ENCODE measurements around the gene TTBK2. TPM values are rescaled to one million over a fixed set of nuclear protein-coding genes. Genes with fewer than 3 reads are reported as not detected.

Gene TTBK2
- total RNA-seq, 1 experiment from 2014 or later: 10.6 TPM

DNA sequence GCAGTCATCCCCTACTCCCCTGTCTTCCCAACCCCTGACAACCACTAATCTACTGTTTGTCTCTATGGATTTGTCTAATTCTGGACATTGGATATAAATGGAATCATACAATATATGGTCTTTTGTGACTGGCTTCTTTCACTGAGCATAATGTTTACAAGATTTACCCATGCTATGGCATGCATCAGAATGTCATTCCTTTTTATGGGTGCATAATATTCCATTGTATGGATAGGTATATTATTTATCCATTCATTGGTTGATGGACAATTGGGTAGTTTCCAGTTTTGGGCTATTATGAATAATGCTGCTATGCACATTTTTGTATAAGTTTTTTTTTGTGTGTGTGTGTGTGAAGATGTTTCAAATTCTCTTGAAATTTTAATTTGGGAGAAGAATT lies 16.6 kb upstream of the TTBK2 start:
- H3K4me1 Mint-ChIP-seq: no peaks in the 10 kb centered on the region
- H3K9me3 Mint-ChIP-seq: peaks cover 0 to 2% of the 10 kb centered on the region in 2 experiments; a peak in 1 of 5 replicates
- H3K36me3 Mint-ChIP-seq (ENCODE audit: insufficient read depth in 1 of 3, low read depth in 3 of 3): no peaks in the 10 kb centered on the region
- Histone ChIP-seq H3T11ph (ENCODE audit: low read length) (no peak overlapping the region), H3K27me3 (ENCODE audit: insufficient read depth, low read length) (no peaks in the 10 kb centered on the region), H3K4ac (ENCODE audit: low read depth, low read length) (no peak overlapping the region), H2BK12ac (ENCODE audit: insufficient read length, low read depth, low read length) (no peak overlapping the region), H2BK20ac (ENCODE audit: low read depth, low read length, poor library complexity, severe bottlenecking) (no peak overlapping the region), H3K9me3 (ENCODE audit: control insufficient read depth, low read depth, low read length) (no peaks in the 10 kb centered on the region), H3K79me1 (ENCODE audit: insufficient read depth, low read depth, low read length, poor library complexity, severe bottlenecking) (no peaks in the 10 kb centered on the region), H3K79me2 (ENCODE audit: insufficient read depth, low read length) (no peaks in the 10 kb centered on the region), H3K23ac (ENCODE audit: insufficient read length, low read depth, low read length) (no peak overlapping the region), H3K27ac (ENCODE audit: insufficient read length, low read depth, low read length) (no peak overlapping the region), H3K18ac (ENCODE audit: insufficient read length, low read depth, low read length) (no peak overlapping the region), H4K5ac (ENCODE audit: insufficient read length, low read depth, low read length) (no peak overlapping the region), H2AFZ (ENCODE audit: low read length) (no peak overlapping the region), H2BK5ac (ENCODE audit: insufficient read length, low read length) (no peak overlapping the region), H3K4me1 (ENCODE audit: insufficient read depth, low read length) (no peaks in the 10 kb centered on the region), H3K56ac (ENCODE audit: insufficient read length, low read depth, low read length) (no peak overlapping the region), H2AK5ac (ENCODE audit: insufficient read length, low read length) (no peak overlapping the region), H2BK15ac (ENCODE audit: low read depth, low read length) (no peak overlapping the region), H4K20me1 (ENCODE audit: control insufficient read depth, insufficient read depth, insufficient read length) (no peaks in the 10 kb centered on the region), H4K91ac (ENCODE audit: insufficient read length, low read depth, low read length) (no peak overlapping the region), H3K14ac (ENCODE audit: insufficient read depth, low read length) (no peak overlapping the region), H3K4me2 (ENCODE audit: insufficient read depth, insufficient read length, low read length) (no peak overlapping the region), H3K9ac (ENCODE audit: extremely low read depth, insufficient read length, low read length) (no peak overlapping the region), H3K23me2 (ENCODE audit: insufficient read length, low read depth, low read length, poor library complexity, severe bottlenecking) (no peaks in the 10 kb centered on the region), H2BK120ac (ENCODE audit: low read depth, low read length, poor library complexity, severe bottlenecking) (no peak overlapping the region), H4K8ac (replicated peaks; ENCODE audit: insufficient read length, low read depth, low read length) (no peak overlapping the region)
- H3K4me3 Mint-ChIP-seq: no peak overlapping the region
- TF ChIP-seq, protein P1, sequence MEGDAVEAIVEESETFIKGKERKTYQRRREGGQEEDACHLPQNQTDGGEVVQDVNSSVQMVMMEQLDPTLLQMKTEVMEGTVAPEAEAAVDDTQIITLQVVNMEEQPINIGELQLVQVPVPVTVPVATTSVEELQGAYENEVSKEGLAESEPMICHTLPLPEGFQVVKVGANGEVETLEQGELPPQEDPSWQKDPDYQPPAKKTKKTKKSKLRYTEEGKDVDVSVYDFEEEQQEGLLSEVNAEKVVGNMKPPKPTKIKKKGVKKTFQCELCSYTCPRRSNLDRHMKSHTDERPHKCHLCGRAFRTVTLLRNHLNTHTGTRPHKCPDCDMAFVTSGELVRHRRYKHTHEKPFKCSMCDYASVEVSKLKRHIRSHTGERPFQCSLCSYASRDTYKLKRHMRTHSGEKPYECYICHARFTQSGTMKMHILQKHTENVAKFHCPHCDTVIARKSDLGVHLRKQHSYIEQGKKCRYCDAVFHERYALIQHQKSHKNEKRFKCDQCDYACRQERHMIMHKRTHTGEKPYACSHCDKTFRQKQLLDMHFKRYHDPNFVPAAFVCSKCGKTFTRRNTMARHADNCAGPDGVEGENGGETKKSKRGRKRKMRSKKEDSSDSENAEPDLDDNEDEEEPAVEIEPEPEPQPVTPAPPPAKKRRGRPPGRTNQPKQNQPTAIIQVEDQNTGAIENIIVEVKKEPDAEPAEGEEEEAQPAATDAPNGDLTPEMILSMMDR (conservative IDR thresholded peaks at IDR 0.05): no peak
- H3K27me3 Mint-ChIP-seq (ENCODE audit: low read depth): no peaks in the 10 kb centered on the region
- H3K27ac Mint-ChIP-seq: no peak overlapping the region
- no peak for DNase-seq

Measured in H9 (cell line).